IMR-90 (cell line): ENCODE data around the gene CYFIP1. TPM values are rescaled to one million over a fixed set of nuclear protein-coding genes. Genes with fewer than 3 reads are reported as not detected.

Experiments used
- ATAC-seq: fragments of 200-7000 bp; cut with Tn5 transposase; 2 replicates; pipeline ENCODE4 v1.9.1; 2020; ENCODE audit warnings: low read depth, mild to moderate bottlenecking, moderate library complexity
- BruUV-seq: library from RNA; stranded (reverse); fragments of 400-500 nt; replicated peaks from 2 replicates; lab custom pipeline; 2021; lab: Mats Ljungman, UMichigan
- CTCF ChIA-PET: fragments of 300-600 bp; formaldehyde crosslinking; extraction: SDS; loops from one replicate; lab custom pipeline; 2021; ENCODE audit warnings: antibody characterized with exemption; lab: Yijun Ruan, JAX
- POLR2A ChIA-PET: fragments of 300-600 bp; sonication (Branson Sonifier 250); formaldehyde crosslinking; loops from one replicate; lab custom pipeline; 2022; ENCODE audit warnings: antibody characterized with exemption; ENCODE audit not compliant: unreplicated experiment; lab: Charles Lee
- DNase-seq: peaks from one replicate; pipeline ENCODE4 v3.0.0; 2013
- H2AFZ ChIP-seq: replicated peaks from 2 replicates; pipeline ENCODE3; 2013; ENCODE audit warnings: low read length, mild to moderate bottlenecking; ENCODE audit not compliant: poor library complexity
- H2AK5ac ChIP-seq: 2 replicates; pipeline ENCODE4 v1.6.1; 2013; ENCODE audit warnings: low read depth, low read length, inconsistent platforms
- H2AK9ac ChIP-seq: replicated peaks from 2 replicates; pipeline ENCODE3; 2013; ENCODE audit warnings: mild to moderate bottlenecking, low read depth, low read length, moderate library complexity; ENCODE audit not compliant: poor library complexity
- H2BK120ac ChIP-seq: 2 replicates; pipeline ENCODE4 v1.6.1; 2013; ENCODE audit warnings: low read depth, low read length, inconsistent platforms
- H2BK15ac ChIP-seq: 3 replicates; pipeline ENCODE4 v1.6.1; 2013; ENCODE audit warnings: low read depth, low read length, inconsistent platforms
- H2BK20ac ChIP-seq: 2 replicates; pipeline ENCODE4 v1.6.1; 2013; ENCODE audit warnings: low read depth, mild to moderate bottlenecking, inconsistent platforms, low read length, moderate library complexity
- H2BK5ac ChIP-seq: 2 replicates; pipeline ENCODE4 v1.6.1; 2013; ENCODE audit warnings: mild to moderate bottlenecking, low read depth, low read length, inconsistent platforms; ENCODE audit not compliant: poor library complexity, severe bottlenecking
- H3K14ac ChIP-seq: replicated peaks from 2 replicates; pipeline ENCODE4 v1.6.1; 2013; ENCODE audit warnings: low read depth, low read length, inconsistent platforms
- H3K18ac ChIP-seq: 2 replicates; pipeline ENCODE4 v1.6.1; 2013; ENCODE audit warnings: low read depth, low read length, control low read depth
- H3K23ac ChIP-seq: 2 replicates; pipeline ENCODE4 v1.6.1; 2013; ENCODE audit warnings: low read depth, low read length, inconsistent platforms
- H3K27ac ChIP-seq: 2 replicates; pipeline ENCODE4 v1.5.1; 2013; ENCODE audit warnings: mild to moderate bottlenecking, control low read depth, low read length; ENCODE audit not compliant: insufficient read depth
- H3K27me3 ChIP-seq: 2 replicates; pipeline ENCODE4 v1.6.1; 2013; ENCODE audit warnings: low read length; ENCODE audit not compliant: control insufficient read depth, insufficient read depth
- H3K36me3 ChIP-seq: 2 replicates; pipeline ENCODE4 v1.6.1; 2013; ENCODE audit warnings: low read length, mixed read lengths; ENCODE audit not compliant: control insufficient read depth, insufficient read depth
- H3K4ac ChIP-seq: 2 replicates; pipeline ENCODE4 v1.6.1; 2013; ENCODE audit warnings: low read depth, low read length, inconsistent platforms
- H3K4me1 ChIP-seq: 2 replicates; pipeline ENCODE4 v1.6.1; 2013; ENCODE audit warnings: low read length, mixed read lengths; ENCODE audit not compliant: control insufficient read depth, insufficient read depth
- H3K4me2 ChIP-seq: 2 replicates; pipeline ENCODE4 v1.6.1; 2013; ENCODE audit warnings: low read depth, mild to moderate bottlenecking, control low read depth, low read length, moderate library complexity
- H3K4me3 ChIP-seq: 2 replicates; pipeline ENCODE4 v1.5.1; 2013; ENCODE audit warnings: low read depth, mild to moderate bottlenecking, control low read depth, low read length, moderate library complexity; ENCODE audit not compliant: insufficient read depth
- H3K56ac ChIP-seq: 2 replicates; pipeline ENCODE4 v1.6.1; 2013; ENCODE audit warnings: low read length, inconsistent platforms; ENCODE audit not compliant: insufficient read depth; ENCODE audit errors: extremely low read depth
- H3K79me1 ChIP-seq, 2 experiments: 2 replicates each; pipeline ENCODE4 v1.6.1; 2013; ENCODE audit warnings: low read length in 2 of 2, inconsistent platforms in 1 of 2, low read depth in 1 of 2
- H3K9ac ChIP-seq: 2 replicates; pipeline ENCODE4 v1.6.1; 2013; ENCODE audit warnings: low read depth, low read length, control low read depth
- H3K9me1 ChIP-seq: 2 replicates; pipeline ENCODE4 v1.6.1; 2013; ENCODE audit warnings: low read length, inconsistent platforms; ENCODE audit not compliant: insufficient read depth
- H3K9me3 ChIP-seq: 2 replicates; pipeline ENCODE4 v1.6.1; 2013; ENCODE audit warnings: low read length; ENCODE audit not compliant: control insufficient read depth, insufficient read depth
- H4K20me1 ChIP-seq: 2 replicates; pipeline ENCODE4 v1.6.1; 2013; ENCODE audit warnings: low read length, inconsistent platforms; ENCODE audit not compliant: insufficient read depth
- H4K5ac ChIP-seq: 2 replicates; pipeline ENCODE4 v1.6.1; 2013; ENCODE audit warnings: mild to moderate bottlenecking, low read depth, low read length, control low read depth
- H4K8ac ChIP-seq, 2 experiments: 2 replicates each; pipeline ENCODE4 v1.6.1; 2013; ENCODE audit warnings: low read depth in 2 of 2, low read length in 2 of 2, control low read depth in 1 of 2, inconsistent platforms in 1 of 2
- H4K91ac ChIP-seq: 2 replicates; pipeline ENCODE4 v1.6.1; 2013; ENCODE audit warnings: low read depth, low read length, inconsistent platforms; ENCODE audit not compliant: insufficient read depth
- CTCF ChIP-seq: conservative IDR thresholded peaks from 2 replicates; pipeline ENCODE4 v1.5.1; 2012; ENCODE audit warnings: mild to moderate bottlenecking, low read depth, low read length, improper control_type of control experiment
- MAFK ChIP-seq: IDR thresholded peaks from 2 replicates; pipeline ENCODE4 v1.6.1; 2012; ENCODE audit warnings: low read depth, low read length, improper control_type of control experiment
- whole genome bisulfite sequencing, 2 experiments: methylation state at CpG; one replicate each; pipeline versions ENCODE4 v1.1.5 to v1.1.7; 2013; ENCODE audit warnings: missing lambda C conversion rate in 2 of 2; ENCODE audit not compliant: insufficient read length in 1 of 2; ENCODE audit errors: extremely low coverage in 2 of 2; 5-methylcytosine and 5-hydroxymethylcytosine counted together
- dilution Hi-C: fragments of 300-500 bp; cut with HindIII; formaldehyde crosslinking; loops from one replicate; pipeline ENCODE4 v1.14.3; 2018; ENCODE audit warnings: low sequenced_read_pairs; ENCODE audit not compliant: unreplicated experiment
- in situ Hi-C: fragments of 300-500 bp; cut with MboI; formaldehyde crosslinking; loops from 3 replicates; pipeline ENCODE4 v1.14.3; 2019; ENCODE audit warnings: low sequenced_read_pairs, inconsistent platforms, mixed read lengths
- intact Hi-C: fragments of 100-400 bp; cut with micrococcal nuclease; formaldehyde crosslinking; loops from 2 replicates; pipeline ENCODE4 v1.10.0; 2022
- polyA plus RNA-seq, 3 experiments: library from polyadenylated mRNA; depleted of rRNA; stranded (reverse); fragments of >200 nt; gene quantifications; 2 replicates each; pipeline ENCODE4 v1.2.3, GENCODE V29; 2012; ENCODE audit warnings: low replicate concordance in 1 of 3
- total RNA-seq: library from RNA; depleted of rRNA; stranded (reverse); fragments of >200 nt; gene quantifications from 2 replicates; pipeline ENCODE4 v1.2.3, GENCODE V29; 2012

The CYFIP1 gene
- total and polyA plus RNA-seq, 2 of the 4 experiments (the other 2 are of a cell fraction): 58.4 to 163 TPM

GRCh38 chr15:22889146-22889818, 90.9 kb downstream of the CYFIP1 start:
- H2BK20ac ChIP-seq: no peak overlapping the region
- peak overlapping the region; percentile 45; the same call in 1 of the 2 replicates for H2AK5ac ChIP-seq
- ChIA-PET CTCF (interaction anchor here (0.9 kb wide), 1 partner anchor 29 kb away, joined by 4 read pairs; no protein-coding TSS in a partner anchor), POLR2A (no interaction called here)
- H4K8ac ChIP-seq: no peak overlapping the region
- H2BK5ac ChIP-seq: no peak overlapping the region
- H3K9ac ChIP-seq: no peak overlapping the region
- no peak for DNase-seq
- TF ChIP-seq CTCF (no peak), MAFK (no peak)
- H3K9me1 ChIP-seq: peaks cover 10% of the 10 kb centered on the region
- H2BK15ac ChIP-seq: no peak overlapping the region
- BruUV-seq: no TSS peak
- H3K14ac ChIP-seq: no peak overlapping the region
- no peak overlapping the region for H3K4me2 ChIP-seq
- no peak overlapping the region for H3K18ac ChIP-seq
- H2AK9ac ChIP-seq: no peak overlapping the region
- no peak overlapping the region for H3K4me3 ChIP-seq
- H3K9me3 ChIP-seq: no peaks in the 10 kb centered on the region
- H3K56ac ChIP-seq: no peak overlapping the region
- no peak overlapping the region; the same call in 1 of the 2 replicates for H4K91ac ChIP-seq
- no peak overlapping the region for H2BK120ac ChIP-seq
- H3K4ac ChIP-seq: no peak overlapping the region; the same call in 1 of the 2 replicates
- in situ Hi-C loops: no loop called here
- dilution Hi-C loops: no loop called here
- intact Hi-C loops: loop anchor here (5.0 kb wide), 1 partner anchor 52 kb away; the partner anchor contains the start of gene NIPA2
- no peak overlapping the region for H3K27ac ChIP-seq
- peaks cover 7% of the 10 kb centered on the region for H3K4me1 ChIP-seq
- H3K27me3 ChIP-seq: no peaks in the 10 kb centered on the region
- ATAC-seq: no peak
- H3K79me1 ChIP-seq: peaks cover 15 to 29% of the 10 kb centered on the region in 2 experiments; a peak in 3 of 4 replicates
- H2AFZ ChIP-seq: no peak overlapping the region
- H4K20me1 ChIP-seq: peaks cover 16% of the 10 kb centered on the region
- H3K23ac ChIP-seq: no peak overlapping the region
- H4K5ac ChIP-seq: no peak overlapping the region
- WGBS, 2 experiments: 80% methylated on average over 1 of the region's 14 CpGs; no CpG with 5 or more reads in 1 of the 2 experiments
- H3K36me3 ChIP-seq: peaks cover 28% of the 10 kb centered on the region
